Bone marrow (tissue), 2 donors: ENCODE measurements around the gene UXT.
A peak's percentile ranks its signal among the peaks of the same experiment; 100 is the strongest.

Experiments
- DNase-seq, 2 donors: peaks; one replicate each; lab custom pipeline; 2025; lab: John Stamatoyannopoulos, UW

UXT gene

DNA sequence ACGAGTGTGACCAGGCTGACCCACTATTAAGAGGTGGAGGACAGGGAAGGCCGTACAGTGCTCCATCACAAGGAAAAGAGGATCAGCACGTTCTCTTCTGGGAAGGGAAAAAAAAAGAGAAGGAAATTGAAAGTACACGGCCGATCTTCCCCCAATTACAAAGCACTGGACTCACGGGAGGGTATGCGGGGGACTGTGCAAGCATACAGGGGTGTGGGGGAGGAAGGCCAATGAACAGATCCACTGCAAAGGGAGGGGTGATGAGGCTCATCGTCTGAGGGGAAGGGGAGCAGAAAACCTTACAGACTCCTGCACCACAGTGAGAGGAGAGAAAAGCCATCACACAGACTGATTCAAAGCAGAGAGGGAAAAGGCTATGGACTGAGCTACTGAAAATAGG is 9.7 kb downstream of the UXT start:
- no peak for DNase-seq

DNA sequence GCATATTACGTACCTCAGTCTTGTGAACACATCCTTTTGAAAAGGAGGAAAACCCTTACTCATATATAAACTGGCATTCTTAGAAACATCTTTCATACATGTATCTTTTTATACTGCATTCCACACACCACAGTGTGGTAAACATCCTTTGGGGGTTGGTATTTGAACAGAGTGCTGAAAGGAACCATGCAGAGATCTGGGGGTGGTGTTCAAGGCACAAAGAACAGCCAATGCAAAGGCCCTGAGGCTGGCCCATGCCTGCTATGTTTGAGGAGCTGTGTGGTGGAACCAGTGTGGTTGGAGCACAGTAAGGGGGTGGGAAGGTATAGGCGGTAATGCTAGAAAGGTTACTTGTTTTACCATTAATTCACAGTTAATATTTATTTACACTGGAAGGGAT is 10.6 kb downstream of the UXT start:
- no peak for DNase-seq

DNA sequence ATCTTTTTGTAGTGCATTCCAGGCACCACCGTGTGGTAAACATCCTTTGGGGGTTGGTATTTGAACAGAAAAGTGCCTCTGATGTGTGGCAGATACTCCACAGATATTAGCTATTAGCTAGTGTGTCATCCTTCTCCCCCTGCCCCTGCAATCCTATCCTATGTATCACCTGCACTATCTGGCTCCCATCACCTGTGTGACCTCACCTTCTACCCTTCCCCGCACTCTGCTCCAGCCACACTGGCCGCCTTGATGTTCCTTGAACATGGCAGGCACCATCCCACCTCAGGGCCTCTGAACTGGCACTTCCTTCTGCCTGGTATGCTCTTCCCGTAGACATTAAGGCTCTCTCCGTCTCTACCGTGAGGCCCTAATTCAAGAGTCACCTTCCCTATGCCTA is 12.3 kb downstream of the UXT start:
- DNase-seq, result no peak

DNA sequence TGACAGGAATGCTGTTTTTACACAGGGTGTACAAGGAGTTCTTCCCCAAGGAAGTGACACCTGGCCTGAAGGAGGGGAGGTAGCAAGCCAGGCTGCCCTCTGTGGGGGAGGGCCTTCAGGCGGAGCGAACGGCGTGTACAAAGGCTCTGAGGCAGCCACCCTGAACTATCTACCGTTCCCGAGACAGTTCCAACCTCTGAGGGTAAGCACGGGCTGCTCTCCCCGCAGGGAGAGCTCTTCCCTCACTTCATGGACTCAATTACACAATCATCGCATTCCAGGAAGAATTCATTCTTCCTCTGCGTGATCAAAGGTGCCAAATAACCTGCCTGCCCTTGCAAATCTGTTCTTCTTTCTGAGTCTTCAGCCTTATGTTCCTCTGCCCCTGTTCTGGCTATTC is 13.4 kb downstream of the UXT start:
- no peak for DNase-seq

DNA sequence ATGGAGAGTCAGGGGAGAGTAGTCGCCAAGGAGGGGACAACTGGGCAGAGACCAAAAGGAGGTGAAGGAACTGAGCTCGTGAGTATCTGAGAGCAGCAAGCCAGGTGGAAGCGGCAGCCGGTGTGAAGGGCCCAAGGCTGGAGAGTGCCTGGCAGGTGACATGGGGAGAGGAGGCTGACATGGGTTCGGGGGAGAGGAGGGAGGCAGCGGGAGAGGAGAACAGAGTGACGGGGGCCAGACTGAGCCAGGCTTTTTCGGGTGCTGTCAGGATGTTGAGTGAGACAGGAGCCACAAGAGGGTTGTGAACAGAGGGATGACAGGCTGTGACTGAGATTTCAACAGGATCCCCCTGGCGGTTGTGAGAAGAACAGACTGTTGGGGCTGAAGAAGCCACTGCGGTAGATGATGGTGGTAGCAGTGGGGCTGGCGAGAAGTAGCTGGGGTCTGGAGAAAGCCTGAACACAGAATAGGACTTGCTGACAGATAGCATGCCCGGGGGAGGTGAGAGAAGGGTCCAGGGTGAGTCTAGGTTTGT is 14.4 kb downstream of the UXT start:
- DNase-seq, result no peak

DNA sequence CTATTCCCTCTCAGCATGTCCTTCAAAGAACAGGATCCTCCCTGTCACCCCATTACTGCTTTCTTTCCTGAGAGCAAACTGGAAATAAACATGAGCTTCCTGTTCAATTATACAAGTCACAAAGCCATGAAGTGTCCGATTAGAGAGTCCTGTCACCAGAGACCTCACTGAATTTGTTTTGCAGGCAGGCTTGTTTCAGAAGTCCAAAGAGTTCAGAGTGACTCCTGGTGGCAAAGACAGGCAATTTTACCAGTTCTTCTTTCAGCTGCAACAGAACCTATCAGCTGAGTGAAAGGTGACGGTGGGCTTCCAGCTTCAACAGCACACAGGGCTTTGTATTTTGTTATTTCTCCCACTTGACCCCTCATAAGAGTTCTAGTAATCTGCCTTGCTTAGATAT is 15.1 kb downstream of the UXT start:
- no peak for DNase-seq

DNA sequence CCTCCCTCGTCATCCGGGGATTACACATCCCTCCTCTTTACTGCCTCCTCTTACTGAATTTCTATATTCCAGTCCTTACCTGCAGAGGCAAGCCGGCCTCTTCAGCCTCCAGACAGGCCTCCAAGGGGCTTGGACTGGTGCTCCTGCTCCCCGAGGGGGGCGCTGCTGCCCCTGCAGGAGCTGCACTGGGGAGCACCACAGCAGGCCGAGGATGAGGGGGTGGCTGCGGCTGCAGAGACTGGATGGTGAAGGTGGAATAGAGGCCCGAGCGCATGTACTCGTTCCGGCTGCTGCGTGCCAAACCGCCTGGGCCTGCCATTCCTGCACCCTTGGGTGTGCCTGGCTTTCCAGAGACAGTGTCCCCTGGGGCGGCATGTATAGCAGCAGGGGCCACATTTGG is 20.2 kb downstream of the UXT start:
- DNase-seq, result no peak

DNA sequence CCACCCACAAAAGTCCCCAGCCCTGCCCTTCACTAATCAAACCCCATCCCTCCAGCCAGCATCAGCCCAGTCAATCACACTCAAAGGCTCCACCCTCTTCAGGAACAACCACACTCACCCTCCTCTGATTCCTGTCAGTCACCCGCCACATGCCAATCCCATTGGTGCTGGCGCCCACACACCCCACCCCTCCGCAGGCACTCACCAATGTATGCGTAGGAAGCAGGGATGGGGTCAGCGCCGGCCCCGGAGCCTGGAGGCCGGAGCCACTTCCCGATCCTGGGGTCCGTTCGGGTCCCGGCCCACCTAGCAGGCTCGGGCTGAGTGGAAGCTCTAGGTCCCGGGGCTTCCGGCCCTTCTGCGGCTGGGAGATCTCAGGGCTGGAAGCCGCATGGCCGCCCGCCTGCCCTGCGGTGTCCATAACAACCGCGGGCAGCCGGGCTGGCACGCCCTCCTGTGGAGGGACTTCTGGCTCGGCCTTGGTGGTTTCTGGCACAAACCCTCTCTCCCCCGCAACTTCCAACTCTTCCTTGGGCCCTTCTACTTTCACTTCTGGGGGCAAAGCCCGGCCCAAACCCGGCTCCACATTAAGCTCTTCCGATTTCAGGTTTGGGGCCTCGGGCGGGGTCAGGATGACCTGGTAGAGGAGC is 21.3 kb downstream of the UXT start:
- DNase-seq, result peak; percentile 25 to 61

DNA sequence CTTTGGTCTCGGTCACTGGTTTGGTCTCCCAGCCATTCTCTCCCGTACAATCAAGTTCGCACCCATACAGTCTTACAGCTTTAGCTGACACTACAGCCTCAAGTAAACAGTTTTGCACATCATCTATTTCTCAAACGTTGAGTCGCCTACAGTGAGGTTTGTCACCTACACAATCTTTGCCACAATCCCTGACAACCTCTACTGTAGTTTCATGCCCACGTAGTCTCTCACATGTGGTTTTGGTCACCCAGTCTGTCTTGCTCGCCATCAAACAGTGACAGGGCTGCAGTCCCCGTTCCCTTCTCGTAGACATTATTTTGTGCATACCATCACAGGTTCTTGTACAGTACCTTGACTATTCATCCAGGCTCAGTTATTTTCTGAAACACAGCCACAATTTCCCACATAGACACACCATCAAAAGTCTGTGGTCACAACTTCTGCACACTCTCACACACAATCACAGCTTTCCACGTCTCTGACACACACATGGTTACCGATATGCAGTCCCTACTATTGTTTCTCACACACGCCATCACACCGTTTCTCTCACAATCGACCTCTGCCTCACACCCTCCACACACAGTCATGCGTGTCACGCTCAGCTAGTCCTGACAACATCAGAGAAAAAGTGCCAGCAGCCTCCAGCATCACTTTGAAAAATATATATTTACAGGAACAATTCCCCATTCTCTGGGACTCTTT is 24.0 kb downstream of the UXT start:
- DNase-seq, result no peak

DNA sequence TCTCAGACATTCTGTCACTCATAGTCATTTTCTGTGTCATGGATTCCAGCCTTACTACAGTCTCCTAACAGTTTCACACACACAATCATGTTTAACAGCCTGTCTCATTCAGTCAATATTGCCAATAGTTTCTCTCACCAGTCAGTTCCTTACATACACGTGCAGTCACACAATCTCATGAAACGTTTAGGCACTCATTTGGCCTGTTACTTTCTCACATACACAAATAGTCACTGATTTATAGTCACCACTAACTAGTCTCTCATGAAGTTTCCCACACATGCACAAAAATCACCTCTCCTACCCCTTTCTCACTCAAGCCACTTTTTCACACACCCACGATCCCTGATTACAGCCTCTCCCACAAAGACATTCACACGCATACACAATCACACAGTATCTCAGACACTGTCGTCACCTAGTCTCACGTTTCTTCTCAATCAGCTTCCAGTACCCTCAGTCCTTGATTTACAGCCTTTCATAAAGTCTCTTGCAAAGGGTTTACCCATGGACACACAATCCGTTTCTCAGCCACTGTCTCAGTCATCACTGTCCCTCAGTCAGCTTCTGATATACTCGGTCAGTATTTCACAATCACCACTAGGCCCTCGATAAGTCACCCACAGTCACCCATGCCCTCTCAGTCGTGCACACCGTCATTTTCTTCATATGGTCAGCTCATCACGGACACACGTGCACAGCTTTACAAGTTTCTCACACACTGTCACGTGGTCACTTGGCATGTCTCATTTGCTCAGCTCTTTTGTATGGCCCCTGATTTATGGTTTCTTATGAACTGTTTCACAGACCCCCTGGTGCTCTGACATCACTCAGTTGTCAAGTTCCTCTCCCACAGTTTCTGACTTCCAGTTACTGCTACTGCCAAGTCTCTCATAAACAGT is 25.0 kb downstream of the UXT start:
- peak in 1 of 2 donors; percentile 2 for DNase-seq

DNA sequence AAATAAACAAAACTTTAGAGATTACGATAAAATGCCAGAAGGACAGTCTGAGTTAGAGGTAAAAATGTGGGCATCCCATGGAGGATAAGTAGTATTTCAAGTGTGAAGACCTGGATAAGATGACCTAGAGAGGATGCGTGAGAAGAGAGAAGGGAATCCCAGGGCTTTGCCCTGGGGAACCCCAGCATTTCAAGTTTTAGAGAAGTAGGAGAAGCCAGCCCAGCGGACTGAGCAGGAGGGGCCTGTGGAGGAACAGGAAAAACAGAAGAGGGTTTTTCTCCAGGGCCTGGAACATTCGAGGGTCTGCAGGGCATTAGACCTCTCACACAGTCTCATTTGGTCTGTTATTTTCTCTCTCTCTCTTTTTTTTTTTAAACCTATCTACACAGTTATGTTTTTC is 26.3 kb downstream of the UXT start:
- DNase-seq, result no peak

DNA sequence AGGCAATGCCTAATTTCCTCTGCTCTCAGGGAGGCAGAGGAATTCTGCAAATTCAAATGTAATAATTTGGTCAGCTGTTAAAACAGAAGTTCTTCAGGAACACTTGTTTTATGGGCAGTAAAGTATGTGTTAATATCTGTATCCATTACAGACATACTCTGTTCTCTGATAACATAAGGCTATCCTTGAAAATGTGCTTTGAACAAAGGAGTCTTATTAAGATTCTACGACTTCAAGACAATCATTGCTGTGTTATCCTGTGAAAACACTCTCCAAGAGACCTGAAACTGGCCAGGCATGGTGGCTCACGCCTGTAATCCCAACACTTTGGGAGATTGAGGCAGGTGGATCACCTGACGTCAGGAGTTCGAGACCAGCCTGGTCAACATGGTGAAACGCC is 27.3 kb downstream of the UXT start:
- no peak for DNase-seq

DNA sequence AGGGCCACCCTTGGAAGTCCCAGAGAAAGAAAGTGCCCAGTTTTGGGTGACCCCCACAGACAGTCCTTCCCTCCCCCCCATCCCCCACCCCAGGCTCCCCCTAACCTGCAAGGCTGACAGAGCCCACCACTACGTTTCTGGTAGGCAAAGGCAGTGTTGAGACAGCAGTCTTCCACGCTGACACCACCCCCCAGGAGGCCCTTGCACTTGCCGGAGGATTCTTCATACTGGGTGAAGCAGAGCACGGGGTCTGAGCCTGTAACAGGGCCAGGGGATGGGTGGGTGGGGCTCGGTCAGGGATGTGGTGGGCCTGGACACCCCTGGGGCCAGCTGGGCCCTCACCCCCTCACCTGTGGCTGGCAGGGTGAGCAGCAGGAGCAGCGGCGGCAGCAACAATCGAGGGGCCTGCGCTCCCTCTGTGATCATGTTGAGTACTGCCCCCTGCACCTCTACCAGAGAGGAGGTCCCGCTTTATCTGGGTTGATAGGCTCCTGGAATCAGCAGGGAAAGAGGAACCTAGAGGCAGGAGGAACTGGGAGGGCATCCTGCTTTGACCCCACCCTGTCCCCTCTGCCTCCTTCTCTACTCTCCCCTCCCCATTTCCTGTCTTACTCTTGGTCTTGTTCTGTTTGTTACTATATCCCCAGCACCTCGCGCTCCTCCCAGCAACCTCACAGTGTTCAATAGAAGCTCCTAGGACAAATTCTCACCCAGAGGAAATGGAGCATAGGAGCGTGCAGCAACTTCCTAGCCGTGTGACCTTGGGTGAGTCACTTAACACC is 29.4 kb downstream of the UXT start, which contains the start of gene CFP:
Gene CFP (minus strand): TSS at position 512 of the 782 bp plus-strand sequence. CDS start 86 bp downstream, at position 426.
- DNase-seq, result peak in 1 of 2 donors; percentile 6

DNA sequence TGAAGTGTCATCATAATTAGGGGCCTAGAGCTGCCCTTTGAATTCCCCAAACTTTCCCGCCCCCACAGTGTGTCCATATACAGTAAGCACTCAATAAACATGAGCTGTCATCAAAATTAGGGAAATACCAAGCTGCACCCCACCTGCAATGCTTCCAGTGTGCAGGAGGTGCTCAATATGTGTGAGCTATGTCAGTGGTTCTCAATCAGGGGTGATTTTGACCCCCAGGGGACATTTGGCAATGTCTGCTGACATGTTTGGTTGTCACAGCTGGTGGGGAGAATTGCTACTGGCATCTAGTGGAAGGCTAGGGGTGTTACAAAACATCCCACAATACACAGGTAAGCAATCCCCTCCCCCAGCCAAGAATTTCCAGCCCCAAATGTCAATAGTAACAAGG is 30.0 kb downstream of the UXT start:
- no peak for DNase-seq

DNA sequence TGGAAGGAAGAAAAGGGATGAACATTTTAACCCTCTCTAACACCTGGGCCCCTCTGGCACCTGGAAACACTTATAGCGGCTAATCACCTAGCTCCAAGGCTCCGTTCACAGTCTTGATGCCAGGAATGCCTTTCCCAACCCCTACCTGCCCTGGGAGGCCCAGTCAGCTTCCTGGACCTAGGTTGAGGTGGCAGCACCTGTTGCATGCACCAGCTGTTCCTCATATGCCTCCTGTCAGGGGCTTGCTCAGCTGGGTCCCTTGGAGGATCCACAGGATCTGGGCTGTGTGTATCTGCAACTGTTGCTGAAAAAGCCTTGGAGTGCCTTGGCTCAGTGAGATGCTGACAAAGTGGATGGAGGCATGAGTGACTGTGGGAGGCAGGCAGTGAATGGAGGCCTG is 33.6 kb downstream of the UXT start:
- DNase-seq, result no peak

DNA sequence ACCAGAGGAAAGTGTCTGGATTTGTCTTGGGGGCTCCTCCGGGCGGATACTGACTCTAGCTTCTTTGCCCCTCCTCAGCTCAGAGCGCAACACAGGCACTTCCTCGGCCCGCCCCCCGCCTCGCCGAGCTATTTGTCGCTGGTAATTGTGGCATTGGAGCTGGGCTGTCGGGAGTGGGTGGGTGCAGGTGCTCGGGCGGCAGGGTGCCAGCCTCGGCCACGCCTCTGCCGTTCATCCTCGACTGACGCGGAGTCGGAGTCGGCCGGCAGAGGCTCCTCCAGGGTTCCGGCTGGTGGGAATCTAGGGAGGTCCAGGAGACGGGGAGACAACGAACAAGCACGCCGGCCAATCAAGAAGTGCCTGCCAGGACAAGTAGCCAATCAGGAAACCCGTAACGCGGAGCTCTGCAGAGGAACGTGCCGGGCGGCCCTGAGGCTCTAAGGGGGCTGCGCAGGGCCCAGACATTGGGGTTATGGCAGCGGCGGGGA is 35.4 kb downstream of the UXT start:
- DNase-seq, result no peak

DNA sequence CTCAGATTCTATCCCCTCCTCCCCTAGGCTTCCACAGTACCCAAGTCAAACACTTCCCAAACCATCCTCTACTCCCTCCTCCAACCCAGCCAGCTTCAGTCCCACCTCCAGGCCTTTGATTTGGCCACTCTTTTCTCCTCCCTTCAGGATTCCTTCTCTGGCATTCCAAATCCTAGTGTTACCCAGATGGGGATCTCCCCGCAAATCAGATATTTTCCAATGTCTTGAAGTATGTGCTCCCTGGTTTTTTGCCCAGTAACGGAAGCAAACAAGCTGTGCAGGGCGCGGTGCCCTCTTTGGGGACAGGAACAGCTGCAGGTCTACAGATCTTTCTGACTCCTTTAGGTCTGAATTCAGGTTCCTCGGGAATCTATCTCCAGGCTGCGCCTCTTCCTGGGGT is 37.1 kb downstream of the UXT start:
- DNase-seq, result no peak

DNA sequence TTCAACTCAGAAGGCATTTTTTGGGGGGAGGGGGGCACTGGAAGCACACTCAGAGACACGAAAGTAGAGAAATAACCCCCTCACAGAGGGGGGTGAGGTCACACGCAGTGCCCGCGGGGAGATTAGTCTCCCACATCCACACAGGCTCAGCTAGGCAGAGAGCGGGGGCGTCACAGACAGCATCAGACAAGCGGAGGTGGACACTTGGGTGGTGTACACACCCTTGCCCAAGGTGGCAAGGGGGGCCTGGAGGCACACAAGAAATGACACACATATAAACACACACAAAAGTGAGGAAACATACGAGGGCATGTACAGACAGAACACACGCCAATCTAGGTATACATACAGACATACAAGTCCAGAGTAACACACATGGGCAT is 38.7 kb downstream of the UXT start:
- no peak for DNase-seq

DNA sequence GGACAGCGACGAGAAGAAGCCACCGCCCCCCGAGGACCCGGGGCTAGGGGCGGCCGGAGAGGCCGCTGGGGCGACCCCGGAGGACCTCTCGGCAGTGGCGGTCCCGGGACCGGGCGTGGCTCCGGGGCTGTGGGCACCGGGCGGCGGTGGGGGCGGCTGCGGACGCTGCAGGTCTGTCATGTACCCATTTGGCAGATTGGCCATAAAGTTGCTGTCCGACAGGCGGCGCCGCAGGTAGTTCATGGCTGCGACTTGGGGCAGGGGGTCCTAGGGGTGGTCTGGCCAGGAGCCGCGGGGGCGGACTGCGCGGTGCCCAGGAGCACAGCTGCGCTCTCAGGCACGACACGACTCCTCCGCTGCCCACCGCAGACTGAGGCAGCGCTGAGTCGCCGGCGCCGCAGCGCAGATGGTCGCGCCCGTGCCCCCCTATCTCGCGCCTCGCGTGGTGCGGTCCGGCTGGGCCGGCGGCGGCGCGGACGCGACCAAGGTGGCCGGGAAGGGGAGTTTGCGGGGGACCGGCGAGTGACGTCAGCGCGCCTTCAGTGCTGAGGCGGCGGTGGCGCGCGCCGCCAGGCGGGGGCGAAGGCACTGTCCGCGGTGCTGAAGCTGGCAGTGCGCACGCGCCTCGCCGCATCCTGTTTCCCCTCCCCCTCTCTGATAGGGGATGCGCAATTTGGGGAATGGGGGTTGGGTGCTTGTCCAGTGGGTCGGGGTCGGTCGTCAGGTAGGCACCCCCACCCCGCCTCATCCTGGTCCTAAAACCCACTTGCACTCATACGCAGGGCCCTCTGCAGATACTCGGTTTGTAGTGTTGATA is 39.3 kb downstream of the UXT start, which contains the start of gene SYN1:
Gene SYN1 (minus strand): TSS at position 372 of the 817 bp plus-strand sequence. CDS start 129 bp downstream, at position 243.
- DNase-seq, result peak; percentile 21 to 26

DNA sequence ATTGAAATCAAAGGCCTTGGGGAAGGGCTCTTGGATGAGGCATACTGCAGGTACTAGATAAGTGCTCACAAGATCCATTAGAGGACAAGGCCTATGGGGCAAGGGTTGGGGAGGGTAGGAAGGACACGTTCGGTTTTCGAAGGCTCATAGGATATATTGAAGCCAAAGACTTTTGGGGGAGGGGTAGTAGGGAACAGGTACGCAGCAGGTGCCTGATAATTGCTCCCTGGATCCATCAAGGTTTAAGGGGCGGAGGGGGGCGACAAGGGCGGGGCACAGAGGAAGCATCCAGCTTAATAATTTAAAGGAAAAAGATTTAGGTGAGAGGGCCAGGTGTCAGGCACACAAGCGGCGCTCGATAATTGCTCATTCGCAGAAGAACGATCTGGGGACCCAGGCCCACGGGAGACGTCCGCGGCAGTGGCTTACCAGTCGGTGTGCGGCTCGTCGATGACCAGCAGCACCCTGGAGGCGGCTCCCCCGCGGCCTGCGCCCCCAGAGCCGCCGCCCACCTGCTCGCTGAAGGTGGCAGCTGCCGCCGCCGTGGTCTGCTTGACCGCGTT is 40.0 kb downstream of the UXT start:
- no peak for DNase-seq
